GM19324 (cell line): Measurements from ENCODE around the gene YTHDF2.
"Not testable (repeated sequence)": the region's sequence is repeated elsewhere in the genome, so short reads cannot be mapped to it uniquely, and the experiment has no call there.

Source experiments
- ATAC-seq: cut with Tn5 transposase; IDR thresholded peaks from one replicate; pipeline ENCODE4 v1.9.1; 2021; ENCODE audit warnings: mild to moderate bottlenecking, moderate library complexity; ENCODE audit not compliant: unreplicated experiment, low FRiP score

Gene YTHDF2

GRCh38 chr1:28758420-28758819, 21.7 kb downstream of the YTHDF2 start:
- no peak for ATAC-seq

- ATAC-seq, result no peak
Observed at GRCh38 chr1:28759257-28759656, 22.5 kb downstream of the YTHDF2 start.

- ATAC-seq, result no peak
Observed at GRCh38 chr1:28761189-28761588, 24.4 kb downstream of the YTHDF2 start.

- ATAC-seq, result no peak
Observed at GRCh38 chr1:28766532-28767183, 29.9 kb downstream of the YTHDF2 start.

GRCh38 chr1:28770601-28771165, 33.9 kb downstream of the YTHDF2 start:
- ATAC-seq, result no peak

- not testable (repeated sequence) for ATAC-seq
Observed at GRCh38 chr1:28771921-28772320, 35.2 kb downstream of the YTHDF2 start.

GRCh38 chr1:28773105-28773504, 36.4 kb downstream of the YTHDF2 start:
- no peak for ATAC-seq

- ATAC-seq, result no peak
Observed at GRCh38 chr1:28775121-28775942, 38.6 kb downstream of the YTHDF2 start.

- ATAC-seq, result no peak
Observed at GRCh38 chr1:28776341-28776740, 39.6 kb downstream of the YTHDF2 start.

GRCh38 chr1:28778021-28778420, 41.3 kb downstream of the YTHDF2 start:
- ATAC-seq, result no peak

GRCh38 chr1:28779751-28780408, 43.1 kb downstream of the YTHDF2 start:
- ATAC-seq, result no peak

- ATAC-seq, result no peak
Observed at GRCh38 chr1:28781305-28781704, 44.6 kb downstream of the YTHDF2 start.

- no peak for ATAC-seq
Observed at GRCh38 chr1:28782011-28782410, 45.3 kb downstream of the YTHDF2 start.

GRCh38 chr1:28783363-28783762, 46.6 kb downstream of the YTHDF2 start:
- no peak for ATAC-seq

- no peak for ATAC-seq
Observed at GRCh38 chr1:28789412-28789811, 52.7 kb downstream of the YTHDF2 start.

- no peak for ATAC-seq
Observed at GRCh38 chr1:28789816-28790215, 53.1 kb downstream of the YTHDF2 start.

GRCh38 chr1:28790377-28791035, 53.8 kb downstream of the YTHDF2 start:
- ATAC-seq, result no peak

- ATAC-seq, result not testable (repeated sequence)
Observed at GRCh38 chr1:28791929-28792328, 55.2 kb downstream of the YTHDF2 start.

- no peak for ATAC-seq
Observed at GRCh38 chr1:28792644-28793121, 55.9 kb downstream of the YTHDF2 start.

GRCh38 chr1:28794582-28794981, 57.8 kb downstream of the YTHDF2 start:
- not testable (repeated sequence) for ATAC-seq
